Keratinocyte (primary cell): ENCODE data around the gene SEC11A. TPM values are rescaled to one million over a fixed set of nuclear protein-coding genes. Genes with fewer than 3 reads are reported as not detected.

Source experiments
- DNase-seq: peaks from one replicate; pipeline ENCODE4 v3.0.0-alpha.2; 2011; ENCODE audit warnings: low read depth, missing footprints, low spot score
- FAIRE-seq: peaks from 2 replicates; lab custom pipeline; 2011; peaks lifted over from hg19 to GRCh38; lab: Jason Lieb, UNC
- H2AFZ ChIP-seq: 2 replicates; pipeline ENCODE4 v1.6.0; 2012; ENCODE audit warnings: low read length, control low read depth, inconsistent platforms; ENCODE audit not compliant: control insufficient read depth
- H3K27ac ChIP-seq: 2 replicates; pipeline ENCODE4 v1.5.1; 2011; ENCODE audit warnings: low read length; ENCODE audit not compliant: control insufficient read depth, insufficient read depth
- H3K27me3 ChIP-seq: 3 replicates; pipeline ENCODE4 v1.6.0; 2011; ENCODE audit warnings: low read length; ENCODE audit not compliant: control insufficient read depth, insufficient read depth; ENCODE audit errors: extremely low read depth
- H3K36me3 ChIP-seq, 2 experiments: 2 replicates in 1 of 2; 3 replicates in 1 of 2; pipeline ENCODE4 v1.5.1; 2011; ENCODE audit warnings: low read length in 2 of 2, mild to moderate bottlenecking in 1 of 2; ENCODE audit not compliant: control insufficient read depth in 2 of 2, insufficient read depth in 2 of 2; ENCODE audit errors: extremely low read depth in 1 of 2
- H3K4me1 ChIP-seq: 3 replicates; pipeline ENCODE4 v1.5.1; 2011; ENCODE audit warnings: low read length; ENCODE audit not compliant: control insufficient read depth, insufficient read depth; ENCODE audit errors: extremely low read depth
- H3K4me2 ChIP-seq: 3 replicates; pipeline ENCODE4 v1.6.0; 2011; ENCODE audit warnings: low read depth, low read length; ENCODE audit not compliant: control insufficient read depth, insufficient read depth; ENCODE audit errors: extremely low read depth
- H3K4me3 ChIP-seq, 3 experiments: fragments of 200-600 bp in 1 of 3; sonication (generic) in 1 of 3; 2 replicates in 2 of 3; 3 replicates in 1 of 3; pipeline ENCODE4 v1.5.1; 2011 to 2016; ENCODE audit warnings: low read length in 3 of 3, mild to moderate bottlenecking in 3 of 3, control low read depth in 2 of 3, inconsistent platforms in 1 of 3, low read depth in 1 of 3, mixed read lengths in 1 of 3, mixed run types in 1 of 3, moderate library complexity in 1 of 3; ENCODE audit not compliant: control insufficient read depth in 2 of 3, insufficient read depth in 2 of 3; ENCODE audit errors: extremely low read depth in 1 of 3
- H3K79me2 ChIP-seq: 2 replicates; pipeline ENCODE4 v1.6.0; 2012; ENCODE audit warnings: low read length; ENCODE audit not compliant: control insufficient read depth, insufficient read depth
- H3K9ac ChIP-seq: 3 replicates; pipeline ENCODE4 v1.6.0; 2011; ENCODE audit warnings: low read length; ENCODE audit not compliant: control insufficient read depth, insufficient read depth; ENCODE audit errors: extremely low read depth
- H3K9me1 ChIP-seq: 3 replicates; pipeline ENCODE4 v1.6.0; 2011; ENCODE audit warnings: low read length; ENCODE audit not compliant: control insufficient read depth, insufficient read depth; ENCODE audit errors: extremely low read depth
- H3K9me3 ChIP-seq: 2 replicates; pipeline ENCODE4 v1.5.1; 2012; ENCODE audit warnings: low read depth, low read length; ENCODE audit not compliant: control insufficient read depth
- H4K20me1 ChIP-seq: 3 replicates; pipeline ENCODE4 v1.6.0; 2011; ENCODE audit warnings: low read length; ENCODE audit not compliant: control insufficient read depth, insufficient read depth; ENCODE audit errors: extremely low read depth
- EZH2 ChIP-seq: IDR thresholded peaks from one replicate; pipeline ENCODE4 v1.6.1; 2012; ENCODE audit warnings: inconsistent platforms, mild to moderate bottlenecking, low read length, moderate library complexity
- dilution Hi-C: fragments of 300-500 bp; cut with MboI; formaldehyde crosslinking; loops from one replicate; pipeline ENCODE4 v1.7.0; 2020; ENCODE audit warnings: low sequenced_read_pairs; ENCODE audit not compliant: extremely low pct_ligation_motif_present
- polyA plus RNA-seq, 5 experiments: library from polyadenylated mRNA; depleted of rRNA in 3 of 5; stranded (reverse) in 3 of 5; stranded (forward) in 1 of 5; unstranded in 1 of 5; fragments of >200 nt; gene quantifications; 1 replicate in 1 of 5; 2 replicates in 3 of 5; 3 replicates in 1 of 5; pipeline versions ENCODE4 v1.2.1 to v1.2.3, GENCODE V29; 2011 to 2012; ENCODE audit warnings: missing spikeins in 2 of 5, low read depth in 1 of 5, low replicate concordance in 1 of 5
- TF ChIP-seq, protein P1 (sequence below), 3 experiments: IDR thresholded peaks in 1 of 3; conservative IDR thresholded peaks in 1 of 3; optimal IDR thresholded peaks in 1 of 3; 2 replicates in 2 of 3; 3 replicates in 1 of 3; pipeline versions ENCODE3 to v1.5.1; 2011; ENCODE audit warnings: low read length in 3 of 3, mild to moderate bottlenecking in 3 of 3, moderate library complexity in 2 of 3, control low read depth in 1 of 3, inconsistent platforms in 1 of 3; ENCODE audit not compliant: insufficient read depth in 2 of 3; ENCODE audit errors: extremely low read depth in 1 of 3

The SEC11A gene
- polyA plus RNA-seq, 1 donor (not counting 4 experiments of a cell fraction or from before 2014, with no cell fraction given): 195 TPM

DNA sequence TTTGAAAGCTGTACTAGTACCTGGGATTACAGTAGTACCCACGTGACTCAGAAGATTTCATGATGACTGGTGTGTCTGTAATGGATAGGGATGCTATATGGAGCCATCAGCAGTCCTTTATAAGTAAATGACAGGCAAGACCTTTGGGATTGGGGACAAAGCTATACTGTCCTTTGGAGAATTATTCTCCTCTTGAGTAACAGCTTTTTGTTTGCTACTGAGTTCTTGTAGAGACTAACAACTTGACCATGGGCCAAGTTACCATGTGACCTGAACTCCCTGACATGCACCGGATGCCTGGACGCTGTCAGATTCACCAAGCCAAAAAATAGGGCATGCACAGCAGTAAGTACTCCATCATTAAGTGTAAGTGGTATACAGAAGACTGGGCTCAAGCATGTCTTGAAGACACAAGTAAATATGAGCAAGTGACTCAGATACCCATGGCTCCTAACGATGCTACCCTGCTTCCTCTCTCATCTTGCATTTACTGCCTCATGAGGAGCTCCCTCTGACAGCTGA is 12.9 kb downstream of the SEC11A start:
- no peak for FAIRE-seq

DNA sequence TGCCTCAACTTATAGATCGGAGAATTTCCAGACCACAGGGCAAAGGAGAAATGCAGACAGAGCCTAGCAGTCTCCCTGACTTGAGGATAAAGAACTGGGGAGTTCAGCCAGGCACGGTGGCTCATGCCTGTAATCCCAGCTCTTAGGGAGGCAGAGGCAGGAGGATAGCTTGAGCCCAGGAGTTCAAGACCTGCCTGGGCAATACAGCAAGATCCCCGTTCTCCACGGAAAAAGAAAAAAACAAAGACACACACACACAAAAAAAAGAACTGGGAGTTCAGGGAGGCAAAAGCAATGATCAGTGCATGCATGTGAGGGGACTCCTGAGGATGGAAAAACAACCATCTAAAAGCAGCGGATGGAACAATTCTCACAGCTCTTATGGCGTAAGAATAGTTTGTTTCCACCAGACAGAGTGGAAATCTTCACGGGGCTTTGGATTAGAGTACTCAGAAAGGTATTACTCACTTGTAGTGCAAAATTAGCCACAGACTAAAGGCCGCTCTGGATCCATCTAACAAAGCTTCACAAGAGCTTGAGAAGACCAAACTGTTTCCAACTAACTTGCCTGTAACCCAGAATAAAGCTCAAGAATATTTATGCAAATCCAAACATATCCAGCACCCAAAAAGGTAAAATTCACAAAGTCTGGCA is 16.3 kb downstream of the SEC11A start:
- no peak for FAIRE-seq

More for the DNA sequence above, 12.9 kb downstream of the SEC11A start:
- H3K9ac ChIP-seq: no peak overlapping the region
- no peaks in the 10 kb centered on the region for H3K9me1 ChIP-seq
- no peak overlapping the region for H3K4me3 ChIP-seq
- no peak overlapping the region for H2AFZ ChIP-seq
- H4K20me1 ChIP-seq: peaks cover 13% of the 10 kb centered on the region
- no peak overlapping the region for H3K27ac ChIP-seq
- dilution Hi-C loops: no loop called here
- H3K4me2 ChIP-seq: no peak overlapping the region
- peaks cover 90% of the 10 kb centered on the region for H3K79me2 ChIP-seq
- H3K4me1 ChIP-seq: no peaks in the 10 kb centered on the region
- no peaks in the 10 kb centered on the region for H3K27me3 ChIP-seq
- H3K36me3 ChIP-seq: peaks cover 0 to 3% of the 10 kb centered on the region in 2 experiments
- no peak for DNase-seq
- TF ChIP-seq, protein P1, sequence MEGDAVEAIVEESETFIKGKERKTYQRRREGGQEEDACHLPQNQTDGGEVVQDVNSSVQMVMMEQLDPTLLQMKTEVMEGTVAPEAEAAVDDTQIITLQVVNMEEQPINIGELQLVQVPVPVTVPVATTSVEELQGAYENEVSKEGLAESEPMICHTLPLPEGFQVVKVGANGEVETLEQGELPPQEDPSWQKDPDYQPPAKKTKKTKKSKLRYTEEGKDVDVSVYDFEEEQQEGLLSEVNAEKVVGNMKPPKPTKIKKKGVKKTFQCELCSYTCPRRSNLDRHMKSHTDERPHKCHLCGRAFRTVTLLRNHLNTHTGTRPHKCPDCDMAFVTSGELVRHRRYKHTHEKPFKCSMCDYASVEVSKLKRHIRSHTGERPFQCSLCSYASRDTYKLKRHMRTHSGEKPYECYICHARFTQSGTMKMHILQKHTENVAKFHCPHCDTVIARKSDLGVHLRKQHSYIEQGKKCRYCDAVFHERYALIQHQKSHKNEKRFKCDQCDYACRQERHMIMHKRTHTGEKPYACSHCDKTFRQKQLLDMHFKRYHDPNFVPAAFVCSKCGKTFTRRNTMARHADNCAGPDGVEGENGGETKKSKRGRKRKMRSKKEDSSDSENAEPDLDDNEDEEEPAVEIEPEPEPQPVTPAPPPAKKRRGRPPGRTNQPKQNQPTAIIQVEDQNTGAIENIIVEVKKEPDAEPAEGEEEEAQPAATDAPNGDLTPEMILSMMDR (optimal IDR thresholded peaks at IDR 0.05 in 1 of 3, IDR thresholded peaks at IDR 0.05 in 1 of 3, conservative IDR thresholded peaks at IDR 0.05 in 1 of 3; ENCODE audit: extremely low read depth in 1 of 3, insufficient read depth in 2 of 3, low read length in 3 of 3): no peak
- no peak for TF ChIP-seq EZH2
- no peaks in the 10 kb centered on the region for H3K9me3 ChIP-seq

More for the DNA sequence above, 16.3 kb downstream of the SEC11A start:
- TF ChIP-seq, protein P1 (optimal IDR thresholded peaks at IDR 0.05 in 1 of 3, IDR thresholded peaks at IDR 0.05 in 1 of 3, conservative IDR thresholded peaks at IDR 0.05 in 1 of 3; ENCODE audit: extremely low read depth in 1 of 3, insufficient read depth in 2 of 3, low read length in 3 of 3): no peak
- TF ChIP-seq EZH2: no peak
- Histone ChIP-seq H2AFZ (no peak overlapping the region), H3K9ac (no peak overlapping the region), H3K4me2 (no peak overlapping the region), H3K4me1 (no peaks in the 10 kb centered on the region), H3K27me3 (no peaks in the 10 kb centered on the region), H3K36me3 (no peaks in the 10 kb centered on the region), H3K9me3 (no peaks in the 10 kb centered on the region), H3K27ac (no peak overlapping the region), H3K9me1 (no peaks in the 10 kb centered on the region), H3K4me3 (no peak overlapping the region), H4K20me1 (peaks cover 13% of the 10 kb centered on the region), H3K79me2 (peaks cover 94% of the 10 kb centered on the region)
- DNase-seq: no peak
- dilution Hi-C loops: no loop called here
